PC-9 (cell line): ENCODE data around the gene COL4A2. TPM values are rescaled to one million over a fixed set of nuclear protein-coding genes. Genes with fewer than 3 reads are reported as not detected.

ENCODE experiments used
- BruUV-seq: library from RNA; stranded (reverse); fragments of 400-500 nt; replicated peaks from 2 replicates; lab custom pipeline; 2021; lab: Mats Ljungman, UMichigan
- CTCF ChIA-PET: fragments of 300-600 bp; sonication (Branson Sonifier 250); formaldehyde crosslinking; loops from one replicate; lab custom pipeline; 2022; ENCODE audit warnings: antibody characterized with exemption; lab: Charles Lee
- POLR2A ChIA-PET: fragments of 300-600 bp; sonication (Branson Sonifier 250); formaldehyde crosslinking; loops from one replicate; lab custom pipeline; 2022; ENCODE audit warnings: antibody characterized with exemption; ENCODE audit not compliant: unreplicated experiment; lab: Charles Lee
- DNase-seq, 2 experiments: peaks; one replicate each; pipeline versions ENCODE4 v3.0.0 to v3.0.0-alpha.2; 2015 to 2022; ENCODE audit warnings: mixed read lengths in 1 of 2
- H2AFZ ChIP-seq: fragments of 200-600 bp; sonication (generic); 2 replicates; pipeline ENCODE4 v1.8.1; 2017; ENCODE audit warnings: antibody characterized with exemption
- H3F3A ChIP-seq: fragments of 200-600 bp; sonication (generic); 2 replicates; pipeline ENCODE4 v1.8.1; 2017; ENCODE audit warnings: antibody characterized with exemption, mild to moderate bottlenecking, low read depth; ENCODE audit not compliant: insufficient read depth
- H3K27ac ChIP-seq: fragments of 200-600 bp; sonication (generic); 2 replicates; pipeline ENCODE4 v1.6.1; 2016; ENCODE audit warnings: mixed run types
- H3K27me3 ChIP-seq: fragments of 200-600 bp; sonication (generic); 2 replicates; pipeline ENCODE4 v1.6.1; 2016; ENCODE audit warnings: low read depth, mixed run types; ENCODE audit not compliant: insufficient read depth
- H3K36me3 ChIP-seq: fragments of 200-600 bp; sonication (generic); 2 replicates; pipeline ENCODE4 v1.6.1; 2016; ENCODE audit warnings: low read depth, mixed run types
- H3K4me1 ChIP-seq: fragments of 200-600 bp; sonication (generic); replicated peaks from 2 replicates; pipeline ENCODE4 v1.6.1; 2016; ENCODE audit warnings: mixed run types; ENCODE audit not compliant: insufficient read depth
- H3K4me2 ChIP-seq: fragments of 200-600 bp; sonication (generic); 2 replicates; pipeline ENCODE4 v1.6.1; 2017; ENCODE audit warnings: mixed run types
- H3K4me3 ChIP-seq: fragments of 200-600 bp; sonication (generic); 2 replicates; pipeline ENCODE4 v1.6.1; 2016; ENCODE audit warnings: mixed run types
- H3K79me2 ChIP-seq: fragments of 200-600 bp; sonication (generic); 2 replicates; pipeline ENCODE4 v1.6.1; 2017; ENCODE audit warnings: low read depth, mixed run types
- H3K9me2 ChIP-seq: fragments of 200-600 bp; sonication (generic); 2 replicates; pipeline ENCODE4 v1.8.1; 2017; ENCODE audit warnings: mild to moderate bottlenecking; ENCODE audit not compliant: insufficient read depth
- H3K9me3 ChIP-seq: fragments of 200-600 bp; sonication (generic); 2 replicates; pipeline ENCODE4 v1.8.1; 2016; ENCODE audit warnings: low read depth; ENCODE audit not compliant: insufficient read depth
- H4K20me1 ChIP-seq: fragments of 200-600 bp; sonication (generic); 2 replicates; pipeline ENCODE4 v1.8.1; 2017; ENCODE audit not compliant: insufficient read depth
- CTCF ChIP-seq: fragments of 200-600 bp; sonication (generic); conservative IDR thresholded peaks from 2 replicates; pipeline ENCODE4 v1.6.1; 2017; ENCODE audit warnings: mixed run types, antibody characterized with exemption, mild to moderate bottlenecking, moderate library complexity
- EZH2 ChIP-seq: fragments of 200-600 bp; sonication (generic); IDR thresholded peaks from 2 replicates; pipeline ENCODE4 v1.8.0; 2017; ENCODE audit warnings: antibody characterized with exemption, low read depth
- intact Hi-C: fragments of 100-400 bp; cut with micrococcal nuclease; formaldehyde crosslinking; loops from one replicate; pipeline ENCODE4 v1.10.0; 2022; ENCODE audit not compliant: unreplicated experiment
- total RNA-seq: library from RNA; stranded (reverse); gene quantifications from 2 replicates; pipeline ENCODE4 v1.2.3, GENCODE V29; 2021

COL4A2 gene
- total RNA-seq, 1 experiment from 2014 or later, result 1.2 TPM

- no peak for DNase-seq
- Histone ChIP-seq H3K4me3 (no peak overlapping the region), H3K36me3 (no peaks in the 10 kb centered on the region), H3K9me2 (no peaks in the 10 kb centered on the region), H3K4me2 (no peak overlapping the region), H3F3A (peaks cover 17% of the 10 kb centered on the region; the same call in 1 of the 2 replicates), H2AFZ (no peak overlapping the region), H3K27me3 (no peaks in the 10 kb centered on the region), H3K4me1 (peaks cover 18% of the 10 kb centered on the region), H3K79me2 (no peaks in the 10 kb centered on the region), H4K20me1 (no peaks in the 10 kb centered on the region), H3K9me3 (no peaks in the 10 kb centered on the region), H3K27ac (no peak overlapping the region)
- CTCF ChIA-PET, result no interaction called here
- intact Hi-C loops, result no loop called here
- POLR2A ChIA-PET, result no interaction called here
- no TSS peak for BruUV-seq
- TF ChIP-seq EZH2 (no peak), CTCF (no peak)
Measured at GRCh38 chr13:110300090-110300815, 6.8 kb upstream of the COL4A2 start.

- TF ChIP-seq CTCF (no peak), EZH2 (no peak)
- H3K27ac ChIP-seq, result no peak overlapping the region
- ChIA-PET POLR2A (no interaction called here), CTCF (no interaction called here)
- intact Hi-C loops, result no loop called here
- no peaks in the 10 kb centered on the region for H4K20me1 ChIP-seq
- no peak for DNase-seq
- no peaks in the 10 kb centered on the region for H3K27me3 ChIP-seq
- no peak overlapping the region for H3K4me2 ChIP-seq
- no peak overlapping the region for H2AFZ ChIP-seq
- no peaks in the 10 kb centered on the region for H3K79me2 ChIP-seq
- peaks cover 26% of the 10 kb centered on the region for H3K4me1 ChIP-seq
- H3K9me2 ChIP-seq, result no peaks in the 10 kb centered on the region
- no peaks in the 10 kb centered on the region for H3K36me3 ChIP-seq
- H3K4me3 ChIP-seq, result no peak overlapping the region
- peaks cover 22% of the 10 kb centered on the region; the same call in 1 of the 2 replicates for H3F3A ChIP-seq
- no peaks in the 10 kb centered on the region for H3K9me3 ChIP-seq
- BruUV-seq, result no TSS peak
Measured at GRCh38 chr13:110301083-110301482, 6.0 kb upstream of the COL4A2 start.

- Histone ChIP-seq H3K79me2 (no peaks in the 10 kb centered on the region), H3K36me3 (no peaks in the 10 kb centered on the region), H3F3A (peaks cover 22% of the 10 kb centered on the region; the same call in 1 of the 2 replicates), H3K27me3 (no peaks in the 10 kb centered on the region), H3K27ac (no peak overlapping the region), H2AFZ (no peak overlapping the region), H3K9me3 (no peaks in the 10 kb centered on the region), H3K4me2 (no peak overlapping the region), H3K9me2 (no peaks in the 10 kb centered on the region), H3K4me3 (no peak overlapping the region), H4K20me1 (no peaks in the 10 kb centered on the region), H3K4me1 (peaks cover 26% of the 10 kb centered on the region)
- DNase-seq, result no peak
- intact Hi-C loops, result no loop called here
- TF ChIP-seq CTCF (no peak), EZH2 (no peak)
- ChIA-PET POLR2A (no interaction called here), CTCF (no interaction called here)
- no TSS peak for BruUV-seq
Measured at GRCh38 chr13:110301606-110302553, 5.2 kb upstream of the COL4A2 start.
